Naive thymus-derived CD4-positive, alpha-beta T cell (primary cell): Measurements from ENCODE around the gene BEAN1. TPM values are rescaled to one million over a fixed set of nuclear protein-coding genes. Genes with fewer than 3 reads are reported as not detected.

Source experiments
- ATAC-seq: fragments of 150-1000 bp; cut with Tn5 transposase; 2 replicates; pipeline ENCODE4 v1.10.0; 2021; ENCODE audit warnings: mild to moderate bottlenecking, moderate library complexity
- CTCF ChIA-PET: fragments of 350-600 bp; sonication (Branson Sonifier 250); formaldehyde crosslinking; loops from one replicate; lab custom pipeline; 2021; ENCODE audit warnings: antibody characterized with exemption; lab: Charles Lee
- POLR2A ChIA-PET: fragments of 350-600 bp; sonication (Branson Sonifier 250); formaldehyde crosslinking; loops from one replicate; lab custom pipeline; 2021; ENCODE audit warnings: antibody characterized with exemption, inconsistent platforms; lab: Charles Lee
- DNase-seq, 9 donors: peaks; one replicate each; pipeline versions ENCODE4 v3.0.0 to v3.0.0-alpha.2; 2020 to 2022; ENCODE audit warnings: mixed read lengths in 1 of 9
- H3K27ac ChIP-seq: one replicate; pipeline ENCODE4 v1.7.0; 2013; ENCODE audit warnings: mild to moderate bottlenecking, low read depth, low read length, moderate library complexity
- H3K27me3 ChIP-seq, 2 donors: one replicate each; pipeline ENCODE4 v1.7.0; 2013; ENCODE audit warnings: low read length in 2 of 2, mild to moderate bottlenecking in 2 of 2, moderate library complexity in 2 of 2; ENCODE audit not compliant: control insufficient read depth in 2 of 2, insufficient read depth in 2 of 2
- H3K36me3 ChIP-seq, 3 experiments: 1 replicate in 2 of 3; 2 replicates in 1 of 3; pipeline ENCODE4 v1.7.0; 2013; ENCODE audit warnings: low read length in 3 of 3, mild to moderate bottlenecking in 3 of 3, moderate library complexity in 1 of 3; ENCODE audit not compliant: insufficient read depth in 3 of 3, control insufficient read depth in 2 of 3
- H3K4me1 ChIP-seq, 2 donors: one replicate each; pipeline ENCODE4 v1.7.0; 2013; ENCODE audit warnings: low read length in 2 of 2, mild to moderate bottlenecking in 2 of 2, moderate library complexity in 1 of 2; ENCODE audit not compliant: control insufficient read depth in 2 of 2, insufficient read depth in 2 of 2
- H3K4me3 ChIP-seq: 2 replicates; pipeline ENCODE4 v1.7.0; 2013; ENCODE audit warnings: mild to moderate bottlenecking, low read length
- H3K9me3 ChIP-seq, 3 experiments: 1 replicate in 2 of 3; 2 replicates in 1 of 3; pipeline ENCODE4 v1.7.0; 2013; ENCODE audit warnings: low read length in 3 of 3; ENCODE audit not compliant: control insufficient read depth in 2 of 3
- H3K27ac Mint-ChIP-seq, 9 donors: one replicate each; pipeline ENCODE4 v1.8.0; 2020 to 2022; ENCODE audit warnings: mixed read lengths in 9 of 9, mild to moderate bottlenecking in 8 of 9, moderate library complexity in 5 of 9, inconsistent platforms in 2 of 9
- H3K27me3 Mint-ChIP-seq, 5 donors: one replicate each; pipeline ENCODE4 v1.8.0; 2021 to 2022; ENCODE audit warnings: mixed read lengths in 5 of 5, mild to moderate bottlenecking in 1 of 5
- H3K36me3 Mint-ChIP-seq, 5 donors: one replicate each; pipeline ENCODE4 v1.8.0; 2020 to 2022; ENCODE audit warnings: mixed read lengths in 5 of 5, mild to moderate bottlenecking in 3 of 5, inconsistent platforms in 1 of 5
- H3K4me1 Mint-ChIP-seq, 7 donors: one replicate each; pipeline ENCODE4 v1.8.0; 2020 to 2022; ENCODE audit warnings: mixed read lengths in 7 of 7, mild to moderate bottlenecking in 3 of 7, inconsistent platforms in 1 of 7
- H3K4me3 Mint-ChIP-seq, 10 donors: one replicate each; pipeline ENCODE4 v1.8.0; 2020 to 2022; ENCODE audit warnings: mild to moderate bottlenecking in 10 of 10, mixed read lengths in 10 of 10, moderate library complexity in 6 of 10, inconsistent platforms in 2 of 10
- H3K9me3 Mint-ChIP-seq, 11 donors: one replicate each; pipeline ENCODE4 v1.8.0; 2020 to 2022; ENCODE audit warnings: mixed read lengths in 11 of 11, mild to moderate bottlenecking in 4 of 11, inconsistent platforms in 1 of 11, moderate library complexity in 1 of 11
- intact Hi-C, 2 donors: fragments of 100-400 bp; cut with micrococcal nuclease; formaldehyde crosslinking; loops; one replicate each; pipeline ENCODE4 v1.15.1; 2023
- polyA plus RNA-seq, 2 donors: library from polyadenylated mRNA; unstranded; fragments of 300-500 nt; fragmentation: Illumina TruSeq; gene quantifications; one replicate each; pipeline ENCODE4 v1.2.3, GENCODE V29; 2021
- total RNA-seq, 6 experiments: library from RNA in 5 of 6; stranded (reverse) in 5 of 6; gene quantifications; 1 replicate in 5 of 6; 2 replicates in 1 of 6; pipeline ENCODE4 v1.2.3 and lab custom pipeline; 2021 to 2026

The BEAN1 gene
- total and polyA plus RNA-seq, 7 experiments from 2014 or later, result not detected

- H3K4me3 ChIP-seq, result no peak overlapping the region
- Mint-ChIP-seq H3K27ac (no peak overlapping the region), H3K9me3 (peaks cover 0 to 3% (median 0%) of the 10 kb centered on the region in 11 donors), H3K4me3 (no peak overlapping the region), H3K36me3 (no peaks in the 10 kb centered on the region), H3K27me3 (no peaks in the 10 kb centered on the region), H3K4me1 (peaks cover 6 to 43% (median 26%) of the 10 kb centered on the region in 7 donors)
- DNase-seq, result no peak
- H3K9me3 ChIP-seq, result no peaks in the 10 kb centered on the region
- ChIA-PET POLR2A (interaction anchor here (1.2 kb wide), 1 partner anchor 32 kb away, joined by 3 read pairs; no protein-coding TSS in a partner anchor), CTCF (interaction anchor here (0.7 to 9.1 kb wide), 7 partner anchors 30 to 119 kb away, joined by 3 to 84 read pairs (median 4); no protein-coding TSS in a partner anchor)
- no peaks in the 10 kb centered on the region for H3K36me3 ChIP-seq
- no peak overlapping the region for H3K27ac ChIP-seq
- peaks cover 13% of the 10 kb centered on the region in 2 donors for H3K4me1 ChIP-seq
- H3K27me3 ChIP-seq, result no peaks in the 10 kb centered on the region
- ATAC-seq, result no peak
- intact Hi-C loops, result no loop called here
Measured at GRCh38 chr16:66480265-66481080, 53.4 kb downstream of the BEAN1 start.

GRCh38 chr16:66481081-66481942 lies 54.2 kb downstream of the BEAN1 start:
- DNase-seq, result no peak

GRCh38 chr16:66481943-66482390 lies 54.9 kb downstream of the BEAN1 start:
- intact Hi-C loops, result no loop called here
- Histone ChIP-seq H3K4me3 (no peak overlapping the region), H3K36me3 (no peaks in the 10 kb centered on the region), H3K9me3 (no peaks in the 10 kb centered on the region), H3K27ac (no peak overlapping the region), H3K4me1 (peaks cover 11 to 13% of the 10 kb centered on the region in 2 donors), H3K27me3 (no peaks in the 10 kb centered on the region)
- Mint-ChIP-seq H3K4me3 (no peak overlapping the region), H3K36me3 (no peaks in the 10 kb centered on the region), H3K9me3 (peaks cover 0 to 3% (median 0%) of the 10 kb centered on the region in 11 donors), H3K27me3 (no peaks in the 10 kb centered on the region), H3K27ac (no peak overlapping the region), H3K4me1 (peaks cover 6 to 41% (median 25%) of the 10 kb centered on the region in 7 donors)
- CTCF ChIA-PET, result interaction anchor here (1.2 to 9.1 kb wide), 4 partner anchors 8 to 107 kb away, joined by 3 to 84 read pairs (median 3); no protein-coding TSS in a partner anchor
- no peak for ATAC-seq
- DNase-seq, result no peak
- POLR2A ChIA-PET, result interaction anchor here (0.7 to 1.4 kb wide), 3 partner anchors 71 to 75 kb away, joined by 3 read pairs; partner anchors contain the start of gene CKLF

More at GRCh38 chr16:66481081-66481942, 54.2 kb downstream of the BEAN1 start:
- Histone ChIP-seq H3K9me3 (no peaks in the 10 kb centered on the region), H3K4me3 (no peak overlapping the region), H3K27ac (no peak overlapping the region), H3K4me1 (peaks cover 13% of the 10 kb centered on the region in 2 donors), H3K27me3 (no peaks in the 10 kb centered on the region), H3K36me3 (no peaks in the 10 kb centered on the region)
- ChIA-PET CTCF (interaction anchor here (1.2 to 9.1 kb wide), 3 partner anchors 75 to 108 kb away, joined by 3 to 84 read pairs (median 3); no protein-coding TSS in a partner anchor), POLR2A (interaction anchor here (0.7 to 1.4 kb wide), 3 partner anchors 31 to 74 kb away, joined by 3 read pairs; partner anchors contain the start of gene CKLF)
- H3K9me3 Mint-ChIP-seq, result peaks cover 0 to 3% (median 0%) of the 10 kb centered on the region in 11 donors
- ATAC-seq, result no peak
- H3K27ac Mint-ChIP-seq, result peak overlapping the region in 1 of 9 donors; percentile 51
- no peaks in the 10 kb centered on the region for H3K27me3 Mint-ChIP-seq
- intact Hi-C loops, result no loop called here
- H3K4me1 Mint-ChIP-seq, result peaks cover 6 to 44% (median 26%) of the 10 kb centered on the region in 7 donors
- no peaks in the 10 kb centered on the region for H3K36me3 Mint-ChIP-seq
- H3K4me3 Mint-ChIP-seq, result no peak overlapping the region

GRCh38 chr16:66483689-66484452 lies 56.8 kb downstream of the BEAN1 start:
- Mint-ChIP-seq H3K36me3 (peaks cover 0 to 4% (median 0%) of the 10 kb centered on the region in 5 donors), H3K4me1 (peaks cover 6 to 40% (median 18%) of the 10 kb centered on the region in 7 donors), H3K9me3 (peaks cover 0 to 4% (median 0%) of the 10 kb centered on the region in 11 donors), H3K4me3 (peak overlapping the region in 1 of 10 donors; percentile 9), H3K27me3 (no peaks in the 10 kb centered on the region), H3K27ac (peak overlapping the region in 4 of 9 donors; percentile 44 to 88 (median 68))
- no peaks in the 10 kb centered on the region for H3K36me3 ChIP-seq
- no peak overlapping the region for H3K4me3 ChIP-seq
- ATAC-seq (peak; percentile 84), DNase-seq (peak; percentile 55 to 79 (median 64))
- H3K4me1 ChIP-seq, result peaks cover 7 to 8% of the 10 kb centered on the region in 2 donors
- no peak overlapping the region for H3K27ac ChIP-seq
- intact Hi-C loops, result loop anchor here (1.0 kb wide), 2 partner anchors 78 to 105 kb away; no protein-coding TSS in a partner anchor
- no peaks in the 10 kb centered on the region for H3K27me3 ChIP-seq
- ChIA-PET CTCF (interaction anchor here (1.4 to 9.1 kb wide), 2 partner anchors 78 to 118 kb away, joined by 4 to 84 read pairs; no protein-coding TSS in a partner anchor), POLR2A (interaction anchor here (0.6 to 0.9 kb wide), 2 partner anchors 75 to 106 kb away, joined by 3 read pairs; no protein-coding TSS in a partner anchor)
- no peaks in the 10 kb centered on the region for H3K9me3 ChIP-seq

- ATAC-seq (no peak), DNase-seq (no peak)
- H3K27me3 Mint-ChIP-seq, result no peaks in the 10 kb centered on the region
- no peak overlapping the region for H3K27ac ChIP-seq
- no peak overlapping the region for H3K4me3 ChIP-seq
- peaks cover 0 to 4% (median 0%) of the 10 kb centered on the region in 5 donors for H3K36me3 Mint-ChIP-seq
- H3K27me3 ChIP-seq, result no peaks in the 10 kb centered on the region
- POLR2A ChIA-PET, result interaction anchor here (0.9 kb wide), 1 partner anchor 105 kb away, joined by 3 read pairs; no protein-coding TSS in a partner anchor
- CTCF ChIA-PET, result interaction anchor here (0.7 to 9.1 kb wide), 2 partner anchors 71 to 78 kb away, joined by 3 to 84 read pairs; no protein-coding TSS in a partner anchor
- intact Hi-C loops, result no loop called here
- H3K9me3 Mint-ChIP-seq, result peaks cover 0 to 4% (median 0%) of the 10 kb centered on the region in 11 donors
- H3K4me3 Mint-ChIP-seq, result no peak overlapping the region
- peaks cover under 1 to 3% of the 10 kb centered on the region in 2 donors for H3K4me1 ChIP-seq
- H3K4me1 Mint-ChIP-seq, result peaks cover 6 to 33% (median 12%) of the 10 kb centered on the region in 7 donors
- no peaks in the 10 kb centered on the region for H3K36me3 ChIP-seq
- no peaks in the 10 kb centered on the region for H3K9me3 ChIP-seq
- H3K27ac Mint-ChIP-seq, result no peak overlapping the region
Measured at GRCh38 chr16:66484453-66485213, 57.5 kb downstream of the BEAN1 start.
